Smooth muscle cell (in vitro differentiated cells): ENCODE data around the gene TFCP2L1. TPM values are rescaled to one million over a fixed set of nuclear protein-coding genes. Genes with fewer than 3 reads are reported as not detected.

Experiments
- DNase-seq: peaks from one replicate; lab custom pipeline; 2025; ENCODE audit not compliant: unreplicated experiment; lab: John Stamatoyannopoulos, UW
- H2AFZ ChIP-seq: fragments of 200-600 bp; sonication (generic); 2 replicates; pipeline ENCODE4 v1.6.0; 2016; ENCODE audit warnings: antibody characterized with exemption, low read depth, mild to moderate bottlenecking
- H3F3A ChIP-seq: fragments of 200-600 bp; sonication (generic); 2 replicates; pipeline ENCODE4 v1.6.0; 2017; ENCODE audit warnings: antibody characterized with exemption, low read depth
- H3K27ac ChIP-seq: fragments of 200-600 bp; sonication (generic); 2 replicates; pipeline ENCODE4 v1.5.1; 2016; ENCODE audit warnings: low read depth, mild to moderate bottlenecking
- H3K27me3 ChIP-seq: fragments of 200-600 bp; sonication (generic); 2 replicates; pipeline ENCODE4 v1.6.1; 2016; ENCODE audit warnings: low read depth, mild to moderate bottlenecking
- H3K36me3 ChIP-seq: fragments of 200-600 bp; sonication (generic); 2 replicates; pipeline ENCODE4 v1.5.1; 2016; ENCODE audit warnings: low read depth
- H3K4me1 ChIP-seq: fragments of 200-600 bp; sonication (generic); 2 replicates; pipeline ENCODE4 v1.5.1; 2016; ENCODE audit warnings: low read depth
- H3K4me2 ChIP-seq: fragments of 200-600 bp; sonication (generic); 2 replicates; pipeline ENCODE4 v1.6.0; 2016; ENCODE audit warnings: mild to moderate bottlenecking
- H3K4me3 ChIP-seq: fragments of 200-600 bp; sonication (generic); 2 replicates; pipeline ENCODE4 v1.5.1; 2016; ENCODE audit warnings: mild to moderate bottlenecking
- H3K79me2 ChIP-seq: fragments of 200-600 bp; sonication (generic); 2 replicates; pipeline ENCODE4 v1.6.0; 2016; ENCODE audit warnings: low read depth, mild to moderate bottlenecking
- H3K9ac ChIP-seq: fragments of 200-600 bp; sonication (generic); 2 replicates; pipeline ENCODE4 v1.6.0; 2016; ENCODE audit warnings: low read depth
- H3K9me3 ChIP-seq: fragments of 200-600 bp; sonication (generic); replicated peaks from 2 replicates; pipeline ENCODE4 v1.5.1; 2016; ENCODE audit warnings: low read depth
- H4K20me1 ChIP-seq: fragments of 200-600 bp; sonication (generic); 2 replicates; pipeline ENCODE4 v1.6.0; 2016; ENCODE audit warnings: low read depth
- CTCF ChIP-seq: fragments of 200-600 bp; sonication (generic); IDR thresholded peaks from 2 replicates; pipeline ENCODE4 v1.5.1; 2017; ENCODE audit warnings: borderline replicate concordance, mild to moderate bottlenecking, antibody characterized with exemption; ENCODE audit not compliant: insufficient read depth, poor library complexity, severe bottlenecking
- WGBS: methylation state at CpG from one replicate; pipeline ENCODE4 v1.1.7; 2016; ENCODE audit warnings: low lambda C conversion rate; 5-methylcytosine and 5-hydroxymethylcytosine counted together
- polyA plus RNA-seq: library from polyadenylated mRNA; unstranded; fragments of >200 nt; fragmentation: Nextera tagmentation; extraction: Ambion mirVana; gene quantifications from 2 replicates; pipeline ENCODE4 v1.2.1, GENCODE V29; 2016
- total RNA-seq: library from RNA; depleted of rRNA; stranded (reverse); fragments of >200 nt; gene quantifications from 2 replicates; pipeline ENCODE4 v1.2.3, GENCODE V29; 2014

TFCP2L1 gene
- total and polyA plus RNA-seq, 2 experiments from 2014 or later: 0.13 TPM; not detected in 1

GRCh38 chr2:121297217-121297830, 12.3 kb upstream of the TFCP2L1 start:
- DNase-seq: no peak
- WGBS: 51% methylated on average over 9 of the region's 9 CpGs
- peaks cover 4% of the 10 kb centered on the region for H3K27me3 ChIP-seq
- H3K79me2 ChIP-seq: no peaks in the 10 kb centered on the region
- no peaks in the 10 kb centered on the region for H3F3A ChIP-seq
- H3K4me3 ChIP-seq: no peak overlapping the region
- H3K27ac ChIP-seq: no peak overlapping the region
- no peaks in the 10 kb centered on the region for H4K20me1 ChIP-seq
- no peaks in the 10 kb centered on the region for H3K36me3 ChIP-seq
- H3K9ac ChIP-seq: no peak overlapping the region
- no peaks in the 10 kb centered on the region for H3K9me3 ChIP-seq
- no peak overlapping the region for H3K4me2 ChIP-seq
- H3K4me1 ChIP-seq: no peaks in the 10 kb centered on the region
- TF ChIP-seq CTCF: peak; percentile 42
- H2AFZ ChIP-seq: no peak overlapping the region

- Histone ChIP-seq H3K27ac (no peak overlapping the region), H3K4me2 (no peak overlapping the region), H3K79me2 (no peaks in the 10 kb centered on the region), H3K9me3 (no peaks in the 10 kb centered on the region), H3K36me3 (no peaks in the 10 kb centered on the region), H3F3A (no peaks in the 10 kb centered on the region), H3K9ac (no peak overlapping the region), H3K4me1 (no peaks in the 10 kb centered on the region), H2AFZ (no peak overlapping the region), H4K20me1 (no peaks in the 10 kb centered on the region), H3K27me3 (peaks cover 5% of the 10 kb centered on the region), H3K4me3 (no peak overlapping the region)
- 77% methylated on average over 7 of the region's 7 CpGs for WGBS
- TF ChIP-seq CTCF: no peak
- no peak for DNase-seq
These were observed 11.1 kb upstream of the TFCP2L1 start for GRCh38 chr2:121295911-121296650.

GRCh38 chr2:121294881-121295840, 10.2 kb upstream of the TFCP2L1 start:
- WGBS: 86% methylated on average over 9 of the region's 9 CpGs
- no peak overlapping the region for H3K4me2 ChIP-seq
- H3K9ac ChIP-seq: no peak overlapping the region
- TF ChIP-seq CTCF: no peak
- no peaks in the 10 kb centered on the region for H3K4me1 ChIP-seq
- no peak for DNase-seq
- no peak overlapping the region for H2AFZ ChIP-seq
- peaks cover 5% of the 10 kb centered on the region for H3K27me3 ChIP-seq
- H3K36me3 ChIP-seq: no peaks in the 10 kb centered on the region
- H3K27ac ChIP-seq: no peak overlapping the region
- H3K4me3 ChIP-seq: no peak overlapping the region
- H4K20me1 ChIP-seq: no peaks in the 10 kb centered on the region
- H3F3A ChIP-seq: no peaks in the 10 kb centered on the region
- no peaks in the 10 kb centered on the region for H3K9me3 ChIP-seq
- no peaks in the 10 kb centered on the region for H3K79me2 ChIP-seq
